GM21825 (cell line): ENCODE data around the gene RNF151.
"Not testable (repeated sequence)": the region's sequence is repeated elsewhere in the genome, so short reads cannot be mapped to it uniquely, and the experiment has no call there.

ENCODE experiments used
- ATAC-seq: cut with Tn5 transposase; IDR thresholded peaks from one replicate; pipeline ENCODE4 v1.9.1; 2021; ENCODE audit warnings: mild to moderate bottlenecking, moderate library complexity; ENCODE audit not compliant: unreplicated experiment

RNF151 gene

GRCh38 chr16:1959269-1960039, 7.2 kb upstream of the RNF151 start, which contains the start of gene NDUFB10:
NDUFB10 (plus strand) TSS chr16:1959538; CDS start chr16:1959625, 87 bp downstream.
- peak; percentile 77 for ATAC-seq

- ATAC-seq, result no peak
Measured at GRCh38 chr16:1960665-1961630, 5.7 kb upstream of the RNF151 start.

GRCh38 chr16:1961651-1962067, 5.0 kb upstream of the RNF151 start:
- ATAC-seq, result no peak

- not testable (repeated sequence) for ATAC-seq
Measured at GRCh38 chr16:1962161-1963153, 4.2 kb upstream of the RNF151 start.

- no peak for ATAC-seq
Measured at GRCh38 chr16:1963806-1964505, 2.7 kb upstream of the RNF151 start.

- ATAC-seq, result peak; percentile 66
Measured at GRCh38 chr16:1964506-1965395, 1.9 kb upstream of the RNF151 start, which contains the start of gene RPS2. RPS2 (minus strand) TSS chr16:1964826; CDS start chr16:1964625, 201 bp downstream.

- no peak for ATAC-seq
Measured at GRCh38 chr16:1965396-1966001, 1.2 kb upstream of the RNF151 start.

- ATAC-seq, result no peak
Measured at GRCh38 chr16:1968146-1968953, 1.7 kb downstream of the RNF151 start.

- ATAC-seq, result peak; percentile 71
Measured at GRCh38 chr16:1971796-1972489, 5.3 kb downstream of the RNF151 start, which contains the start of gene TBL3. TBL3 (plus strand) TSS chr16:1972053; CDS start chr16:1972165, 112 bp downstream.

- no peak for ATAC-seq
Measured at GRCh38 chr16:1972490-1972877, 5.8 kb downstream of the RNF151 start.

- no peak for ATAC-seq
Measured at GRCh38 chr16:1973461-1974156, 7.0 kb downstream of the RNF151 start.

GRCh38 chr16:1974157-1975070, 7.8 kb downstream of the RNF151 start:
- no peak for ATAC-seq

- ATAC-seq, result no peak
Measured at GRCh38 chr16:1975432-1976215, 9.0 kb downstream of the RNF151 start.

GRCh38 chr16:1976216-1976520, 9.5 kb downstream of the RNF151 start:
- ATAC-seq, result no peak
